NCI-H69 (cell line): ENCODE data around the gene CTNNA1.

Experiments
- DNase-seq: peaks from one replicate; lab custom pipeline; 2025; lab: John Stamatoyannopoulos, UW

The CTNNA1 gene

GRCh38 chr5:138932171-138932810, 179.1 kb downstream of the CTNNA1 start:
- DNase-seq = peak; percentile 22

- no peak for DNase-seq
These were observed 180.5 kb downstream of the CTNNA1 start for GRCh38 chr5:138933522-138934290.

- no peak for DNase-seq
These were observed 181.7 kb downstream of the CTNNA1 start for GRCh38 chr5:138934971-138935370.

GRCh38 chr5:138935466-138935865, 182.2 kb downstream of the CTNNA1 start:
- DNase-seq = no peak

GRCh38 chr5:138936225-138936967, 183.2 kb downstream of the CTNNA1 start:
- DNase-seq = no peak

GRCh38 chr5:138936968-138937345, 183.7 kb downstream of the CTNNA1 start:
- no peak for DNase-seq

GRCh38 chr5:138937392-138938387, 184.5 kb downstream of the CTNNA1 start:
- DNase-seq = no peak

- no peak for DNase-seq
These were observed 185.3 kb downstream of the CTNNA1 start for GRCh38 chr5:138938526-138938925.

- DNase-seq = peak; percentile 69
These were observed 188.8 kb downstream of the CTNNA1 start for GRCh38 chr5:138942066-138942465.

- peak; percentile 97 for DNase-seq
These were observed 189.6 kb downstream of the CTNNA1 start for GRCh38 chr5:138942861-138943260.

- peak; percentile 48 for DNase-seq
These were observed 190.5 kb downstream of the CTNNA1 start for GRCh38 chr5:138943599-138944173.

GRCh38 chr5:138944527-138945322, 191.5 kb downstream of the CTNNA1 start:
- DNase-seq = peak; percentile 36

- no peak for DNase-seq
These were observed 192.4 kb downstream of the CTNNA1 start for GRCh38 chr5:138945421-138946240.

- no peak for DNase-seq
These were observed 193.0 kb downstream of the CTNNA1 start for GRCh38 chr5:138946241-138946623.

GRCh38 chr5:138946831-138947560, 193.8 kb downstream of the CTNNA1 start:
- peak; percentile 83 for DNase-seq

GRCh38 chr5:138947780-138948179, 194.6 kb downstream of the CTNNA1 start:
- no peak for DNase-seq

GRCh38 chr5:138948471-138949222, 195.4 kb downstream of the CTNNA1 start:
- peak; percentile 32 for DNase-seq

- no peak for DNase-seq
These were observed 196.0 kb downstream of the CTNNA1 start for GRCh38 chr5:138949223-138949574.
